Muscle layer of duodenum (tissue), 2 donors: ENCODE results near the gene BLMH.

Experiments used
- H3K27ac ChIP-seq: one replicate; pipeline ENCODE4 v1.7.0; 2013; ENCODE audit warnings: mild to moderate bottlenecking, low read length
- H3K27me3 ChIP-seq: one replicate; pipeline ENCODE4 v1.7.0; 2013; ENCODE audit warnings: low read depth, mild to moderate bottlenecking, control low read depth, low read length
- H3K36me3 ChIP-seq, 2 donors: one replicate each; pipeline ENCODE4 v1.7.0; 2013; ENCODE audit warnings: low read length in 2 of 2, control low read depth in 1 of 2, mild to moderate bottlenecking in 1 of 2; ENCODE audit not compliant: insufficient read depth in 2 of 2, control insufficient read depth in 1 of 2
- H3K4me1 ChIP-seq, 2 donors: one replicate each; pipeline ENCODE4 v1.7.0; 2013; ENCODE audit warnings: low read length in 2 of 2, mild to moderate bottlenecking in 2 of 2, control low read depth in 1 of 2, moderate library complexity in 1 of 2; ENCODE audit not compliant: insufficient read depth in 2 of 2, control insufficient read depth in 1 of 2
- H3K4me3 ChIP-seq, 2 donors: one replicate each; pipeline ENCODE4 v1.7.0; 2013; ENCODE audit warnings: low read length in 2 of 2, low read depth in 1 of 2, mild to moderate bottlenecking in 1 of 2
- H3K9me3 ChIP-seq, 2 donors: one replicate each; pipeline ENCODE4 v1.7.0; 2013; ENCODE audit warnings: low read length in 2 of 2, control low read depth in 1 of 2, mild to moderate bottlenecking in 1 of 2; ENCODE audit not compliant: control insufficient read depth in 1 of 2
- donor health status: healthy.

BLMH gene

DNA sequence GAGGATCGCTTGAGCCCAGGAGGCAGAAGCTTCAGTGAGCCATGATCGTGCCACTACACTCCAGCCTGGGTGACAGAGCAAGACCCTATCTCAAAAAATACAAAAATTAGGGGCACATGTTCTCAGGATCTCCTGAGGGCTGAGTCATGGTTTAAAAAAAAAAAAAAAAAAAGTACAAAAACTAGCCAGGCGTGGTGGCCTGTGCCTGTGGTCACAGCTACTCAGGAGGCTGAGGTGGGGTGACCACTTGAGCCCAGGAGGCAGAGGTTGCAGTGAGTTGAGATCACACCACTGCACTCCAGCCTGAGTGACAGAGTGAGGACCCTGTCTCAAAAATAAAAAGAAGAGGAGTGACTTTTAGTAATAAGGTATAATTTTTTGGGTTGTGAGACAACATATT, 16.9 kb downstream of the BLMH start:
- H3K27me3 ChIP-seq: no peaks in the 10 kb centered on the region
- no peak overlapping the region for H3K27ac ChIP-seq

DNA sequence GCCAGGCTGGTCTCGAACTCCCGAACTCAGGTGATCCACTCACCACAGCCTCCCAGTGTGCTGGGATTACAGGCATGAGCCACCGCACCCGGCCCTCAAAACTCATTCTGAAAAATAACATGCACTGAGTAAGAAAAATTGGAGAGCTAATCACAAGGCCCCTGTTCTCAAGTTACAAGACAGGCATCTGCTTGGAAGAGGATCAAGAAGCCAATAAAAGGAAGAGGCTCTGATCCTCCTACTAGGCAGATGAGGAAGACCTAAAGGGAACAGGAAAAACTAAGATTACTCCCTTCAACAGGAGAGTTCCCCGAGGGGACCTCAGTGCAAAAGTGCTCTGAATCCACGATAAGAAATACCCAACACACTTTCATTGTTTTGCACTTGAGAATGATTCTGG, 18.4 kb downstream of the BLMH start:
- Histone ChIP-seq H3K36me3 (peaks cover 35 to 70% of the 10 kb centered on the region in 2 donors), H3K4me3 (no peak overlapping the region), H3K4me1 (no peaks in the 10 kb centered on the region), H3K27ac (no peak overlapping the region), H3K9me3 (no peaks in the 10 kb centered on the region), H3K27me3 (no peaks in the 10 kb centered on the region)

More for the DNA sequence above, 16.9 kb downstream of the BLMH start:
- Histone ChIP-seq H3K4me3 (no peak overlapping the region), H3K36me3 (peaks cover 35 to 71% of the 10 kb centered on the region in 2 donors), H3K9me3 (no peaks in the 10 kb centered on the region), H3K4me1 (no peaks in the 10 kb centered on the region)

DNA sequence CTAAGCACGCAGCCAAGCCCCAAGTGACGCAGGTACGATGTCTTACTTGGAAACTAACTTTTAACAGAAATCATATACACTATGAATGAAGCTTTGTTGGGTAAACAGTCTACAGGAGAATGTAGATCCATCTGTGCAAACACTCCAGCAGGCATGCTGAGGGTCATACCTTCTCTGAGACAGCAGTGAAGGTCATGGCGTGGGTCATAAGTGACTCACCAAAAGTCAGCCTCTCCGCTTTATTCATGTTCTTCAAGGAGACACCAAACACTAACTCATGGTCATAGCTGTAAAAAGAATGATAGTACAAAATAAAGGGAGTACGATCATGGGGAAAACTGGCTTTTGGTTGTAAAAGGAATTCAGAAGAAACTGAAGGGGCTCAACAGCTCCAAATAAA, 20.6 kb downstream of the BLMH start:
- Histone ChIP-seq H3K27ac (no peak overlapping the region), H3K4me1 (no peaks in the 10 kb centered on the region), H3K36me3 (peaks cover 35 to 83% of the 10 kb centered on the region in 2 donors), H3K4me3 (no peak overlapping the region), H3K9me3 (no peaks in the 10 kb centered on the region), H3K27me3 (no peaks in the 10 kb centered on the region)

- no peaks in the 10 kb centered on the region for H3K27me3 ChIP-seq
- H3K36me3 ChIP-seq: peaks cover 36 to 67% of the 10 kb centered on the region in 2 donors
- H3K9me3 ChIP-seq: no peaks in the 10 kb centered on the region
- no peaks in the 10 kb centered on the region for H3K4me1 ChIP-seq
- no peak overlapping the region for H3K4me3 ChIP-seq
- no peak overlapping the region for H3K27ac ChIP-seq
Observed at GRCh38 chr17:30267625-30268024, 24.1 kb downstream of the BLMH start.

GRCh38 chr17:30263552-30264333, 28.0 kb downstream of the BLMH start:
- H3K4me3 ChIP-seq: no peak overlapping the region
- no peaks in the 10 kb centered on the region for H3K27me3 ChIP-seq
- H3K36me3 ChIP-seq: peaks cover 33 to 47% of the 10 kb centered on the region in 2 donors
- no peaks in the 10 kb centered on the region for H3K4me1 ChIP-seq
- no peaks in the 10 kb centered on the region for H3K9me3 ChIP-seq
- no peak overlapping the region for H3K27ac ChIP-seq

- no peaks in the 10 kb centered on the region for H3K27me3 ChIP-seq
- no peaks in the 10 kb centered on the region for H3K9me3 ChIP-seq
- no peaks in the 10 kb centered on the region for H3K4me1 ChIP-seq
- H3K4me3 ChIP-seq: no peak overlapping the region
- no peak overlapping the region for H3K27ac ChIP-seq
- peaks cover 30 to 32% of the 10 kb centered on the region in 2 donors for H3K36me3 ChIP-seq
Observed at GRCh38 chr17:30256756-30257506, 34.8 kb downstream of the BLMH start.

GRCh38 chr17:30254150-30254549, 37.6 kb downstream of the BLMH start:
- Histone ChIP-seq H3K27me3 (no peaks in the 10 kb centered on the region), H3K4me3 (no peak overlapping the region), H3K9me3 (no peaks in the 10 kb centered on the region), H3K27ac (no peak overlapping the region), H3K4me1 (no peaks in the 10 kb centered on the region), H3K36me3 (peaks cover 18 to 21% of the 10 kb centered on the region in 2 donors)

DNA sequence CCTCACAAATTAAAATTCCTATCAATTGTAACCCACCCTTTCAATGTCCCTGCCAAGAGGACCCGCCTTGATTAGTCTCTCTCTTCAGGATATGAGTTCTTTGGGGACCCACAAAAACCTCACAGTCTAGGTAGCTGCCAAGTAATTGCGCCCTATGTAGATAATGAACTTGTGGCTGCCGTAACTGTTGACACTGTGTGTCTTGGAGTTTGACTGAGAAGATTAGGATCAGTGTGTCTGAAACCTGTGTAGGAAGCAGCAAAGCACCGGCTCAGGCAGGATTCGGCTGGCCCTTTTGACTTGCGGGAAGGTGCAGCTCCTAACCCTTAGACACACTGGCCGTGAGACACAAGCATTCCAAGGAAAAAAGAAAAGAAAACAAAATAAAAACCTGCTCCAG, 38.4 kb downstream of the BLMH start:
- Histone ChIP-seq H3K27ac (no peak overlapping the region), H3K36me3 (peaks cover 18 to 24% of the 10 kb centered on the region in 2 donors), H3K9me3 (no peaks in the 10 kb centered on the region)

GRCh38 chr17:30251931-30252330, 39.8 kb downstream of the BLMH start:
- Histone ChIP-seq H3K27ac (no peak overlapping the region), H3K9me3 (no peaks in the 10 kb centered on the region), H3K36me3 (peaks cover 24 to 25% of the 10 kb centered on the region in 2 donors), H3K4me1 (no peaks in the 10 kb centered on the region), H3K27me3 (no peaks in the 10 kb centered on the region), H3K4me3 (no peak overlapping the region)

More for the DNA sequence above, 38.4 kb downstream of the BLMH start:
- Histone ChIP-seq H3K4me3 (no peak overlapping the region), H3K27me3 (no peaks in the 10 kb centered on the region), H3K4me1 (no peaks in the 10 kb centered on the region)

DNA sequence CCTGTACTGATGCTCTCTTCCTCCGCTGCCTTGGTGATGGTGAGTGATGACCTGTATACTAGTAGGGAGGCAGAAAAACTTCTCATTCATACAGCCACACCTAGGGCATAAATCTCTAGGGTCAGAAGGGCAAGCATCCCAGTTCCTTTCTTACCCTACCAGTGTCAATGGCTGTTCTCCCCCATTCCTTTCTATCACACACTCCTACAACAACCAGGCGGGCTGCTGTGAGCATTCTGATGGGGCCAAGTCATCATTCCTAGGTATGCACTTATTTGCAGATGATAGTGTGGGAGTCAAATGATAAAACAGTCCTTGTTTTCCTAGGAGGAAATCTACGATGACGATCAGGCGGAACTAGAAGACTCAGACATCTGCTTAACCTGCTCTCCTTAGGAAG, 42.3 kb downstream of the BLMH start:
- Histone ChIP-seq H3K27ac (no peak overlapping the region), H3K36me3 (peaks cover 20 to 22% of the 10 kb centered on the region in 2 donors)

DNA sequence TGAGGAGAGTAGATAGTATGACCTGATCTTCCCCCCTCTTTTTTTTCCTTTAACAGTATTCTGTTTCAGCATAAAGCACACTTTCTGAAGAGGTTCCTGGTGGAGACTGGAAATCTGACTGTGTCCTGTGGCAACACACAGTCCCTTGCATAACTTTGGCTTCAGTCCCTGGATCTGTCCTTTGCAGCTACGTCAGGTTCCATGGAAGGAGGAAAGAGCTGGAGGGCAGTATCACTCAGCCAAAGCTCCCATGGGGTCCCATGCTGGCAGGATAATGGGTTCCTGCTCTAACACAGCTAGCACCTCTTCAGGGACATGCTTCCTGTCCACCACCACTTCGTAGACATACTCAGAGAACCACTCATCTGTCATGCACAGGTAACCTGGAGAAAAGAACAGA, 43.0 kb downstream of the BLMH start:
- Histone ChIP-seq H3K36me3 (peaks cover 20 to 22% of the 10 kb centered on the region in 2 donors), H3K27me3 (no peaks in the 10 kb centered on the region), H3K4me1 (no peaks in the 10 kb centered on the region), H3K9me3 (no peaks in the 10 kb centered on the region), H3K27ac (no peak overlapping the region), H3K4me3 (no peak overlapping the region)

More for the DNA sequence above, 42.3 kb downstream of the BLMH start:
- H3K4me3 ChIP-seq: no peak overlapping the region
- H3K27me3 ChIP-seq: no peaks in the 10 kb centered on the region
- no peaks in the 10 kb centered on the region for H3K4me1 ChIP-seq
- H3K9me3 ChIP-seq: no peaks in the 10 kb centered on the region
